Loucy (cell line): ENCODE results near the gene IGF1R.

Experiments
- H2AFZ ChIP-seq: fragments of 200-600 bp; sonication (generic); 2 replicates; pipeline ENCODE4 v1.6.0; 2016; ENCODE audit warnings: antibody characterized with exemption, mild to moderate bottlenecking, low read length, moderate library complexity
- H3F3A ChIP-seq: fragments of 200-600 bp; 2 replicates; pipeline ENCODE4 v1.6.0; 2016; ENCODE audit warnings: antibody characterized with exemption, low read depth, mild to moderate bottlenecking
- H3K27me3 ChIP-seq: fragments of 200-600 bp; sonication (generic); 2 replicates; pipeline ENCODE4 v1.6.1; 2014; ENCODE audit warnings: low read length, mild to moderate bottlenecking; ENCODE audit not compliant: insufficient read depth, poor library complexity, severe bottlenecking
- H3K36me3 ChIP-seq: fragments of 200-600 bp; sonication (generic); 2 replicates; pipeline ENCODE4 v1.6.1; 2016; ENCODE audit warnings: low read length; ENCODE audit not compliant: insufficient read depth
- H3K4me1 ChIP-seq: fragments of 200-600 bp; sonication (generic); 2 replicates; pipeline ENCODE4 v1.5.1; 2014; ENCODE audit warnings: low read length, mild to moderate bottlenecking; ENCODE audit not compliant: insufficient read depth, poor library complexity, severe bottlenecking
- H3K4me2 ChIP-seq: fragments of 200-600 bp; sonication (generic); 2 replicates; pipeline ENCODE4 v1.6.0; 2014; ENCODE audit warnings: antibody characterized with exemption, low read length, low read depth, mild to moderate bottlenecking; ENCODE audit not compliant: poor library complexity, severe bottlenecking
- H3K4me3 ChIP-seq: fragments of 200-600 bp; sonication (generic); 2 replicates; pipeline ENCODE4 v1.5.1; 2014; ENCODE audit warnings: low read length, mild to moderate bottlenecking, mixed read lengths; ENCODE audit not compliant: poor library complexity, severe bottlenecking
- H3K79me2 ChIP-seq: fragments of 200-600 bp; sonication (generic); 2 replicates; pipeline ENCODE4 v1.6.1; 2014; ENCODE audit warnings: low read length; ENCODE audit not compliant: insufficient read depth
- H3K9ac ChIP-seq: fragments of 200-600 bp; sonication (generic); 2 replicates; pipeline ENCODE4 v1.6.0; 2014; ENCODE audit warnings: mild to moderate bottlenecking, low read depth, low read length, moderate library complexity; ENCODE audit not compliant: poor library complexity, severe bottlenecking
- H3K9me2 ChIP-seq: fragments of 200-600 bp; sonication (generic); replicated peaks from 2 replicates; pipeline ENCODE4 v1.6.1; 2016; ENCODE audit warnings: low read depth, low read length, mixed read lengths
- H3K9me3 ChIP-seq: fragments of 200-600 bp; sonication (generic); 2 replicates; pipeline ENCODE4 v1.6.1; 2014; ENCODE audit warnings: mild to moderate bottlenecking, antibody characterized with exemption, low read length, low read depth; ENCODE audit not compliant: insufficient read depth
- H4K20me1 ChIP-seq: fragments of 200-600 bp; sonication (generic); 2 replicates; pipeline ENCODE4 v1.6.0; 2014; ENCODE audit warnings: antibody characterized with exemption, low read length, mild to moderate bottlenecking; ENCODE audit not compliant: insufficient read depth, poor library complexity, severe bottlenecking
- EZH2phosphoT487 ChIP-seq: fragments of 200-600 bp; IDR thresholded peaks from 2 replicates; pipeline ENCODE4 v1.6.1; 2018; ENCODE audit warnings: antibody characterized with exemption, mild to moderate bottlenecking, moderate library complexity, borderline replicate concordance
- TF ChIP-seq, protein P1 (sequence below): fragments of 200-600 bp; sonication (generic); conservative IDR thresholded peaks from 2 replicates; pipeline ENCODE4 v1.5.1; 2014; ENCODE audit warnings: mild to moderate bottlenecking, antibody characterized with exemption, low read length

IGF1R gene

DNA sequence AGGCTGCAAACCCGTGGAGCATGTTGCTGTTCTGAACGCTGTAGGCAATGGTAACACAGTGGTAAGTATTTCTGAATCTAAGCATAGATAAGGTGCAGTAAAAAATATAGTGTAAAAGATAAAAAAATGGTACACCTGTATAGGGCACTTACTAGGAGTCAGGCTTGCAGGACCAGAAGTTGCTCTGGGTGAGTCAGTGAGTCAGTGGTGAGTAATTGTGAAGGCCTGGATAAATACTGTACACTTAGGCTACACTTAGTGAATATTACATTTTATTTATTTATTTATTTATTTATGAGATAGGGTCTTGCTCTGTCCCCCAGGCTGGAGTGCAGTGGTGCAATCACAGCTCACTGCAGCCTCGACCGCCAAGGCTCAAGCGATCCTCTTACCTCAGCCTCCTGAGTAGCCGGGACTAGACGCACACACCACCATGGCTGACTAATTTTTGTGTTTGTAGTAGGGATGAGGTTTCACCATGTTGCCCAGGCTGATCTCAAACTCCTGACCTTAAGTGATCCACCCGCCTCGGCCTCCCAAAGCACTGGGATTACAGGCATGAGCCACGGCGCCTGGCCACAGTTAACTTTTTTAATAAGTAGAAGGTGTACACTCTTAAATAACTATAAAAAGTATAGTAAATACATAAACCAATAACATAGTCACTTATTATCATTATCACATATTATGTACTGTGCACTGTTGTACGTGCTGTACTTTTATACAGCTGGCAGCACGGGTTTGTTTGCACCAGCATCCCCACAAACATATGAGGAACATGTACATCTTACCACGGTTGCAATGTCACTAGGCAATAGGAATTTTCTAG, 155.1 kb downstream of the IGF1R start:
- Histone ChIP-seq H4K20me1 (no peaks in the 10 kb centered on the region), H3K79me2 (peaks cover 76% of the 10 kb centered on the region), H2AFZ (no peak overlapping the region), H3K4me3 (no peak overlapping the region), H3K9ac (no peak overlapping the region), H3F3A (peaks cover 2% of the 10 kb centered on the region; the same call in 1 of the 2 replicates), H3K36me3 (no peaks in the 10 kb centered on the region), H3K9me3 (no peaks in the 10 kb centered on the region), H3K4me2 (no peak overlapping the region), H3K9me2 (no peaks in the 10 kb centered on the region), H3K4me1 (peaks cover 18% of the 10 kb centered on the region), H3K27me3 (no peaks in the 10 kb centered on the region)
- TF ChIP-seq, protein P1, sequence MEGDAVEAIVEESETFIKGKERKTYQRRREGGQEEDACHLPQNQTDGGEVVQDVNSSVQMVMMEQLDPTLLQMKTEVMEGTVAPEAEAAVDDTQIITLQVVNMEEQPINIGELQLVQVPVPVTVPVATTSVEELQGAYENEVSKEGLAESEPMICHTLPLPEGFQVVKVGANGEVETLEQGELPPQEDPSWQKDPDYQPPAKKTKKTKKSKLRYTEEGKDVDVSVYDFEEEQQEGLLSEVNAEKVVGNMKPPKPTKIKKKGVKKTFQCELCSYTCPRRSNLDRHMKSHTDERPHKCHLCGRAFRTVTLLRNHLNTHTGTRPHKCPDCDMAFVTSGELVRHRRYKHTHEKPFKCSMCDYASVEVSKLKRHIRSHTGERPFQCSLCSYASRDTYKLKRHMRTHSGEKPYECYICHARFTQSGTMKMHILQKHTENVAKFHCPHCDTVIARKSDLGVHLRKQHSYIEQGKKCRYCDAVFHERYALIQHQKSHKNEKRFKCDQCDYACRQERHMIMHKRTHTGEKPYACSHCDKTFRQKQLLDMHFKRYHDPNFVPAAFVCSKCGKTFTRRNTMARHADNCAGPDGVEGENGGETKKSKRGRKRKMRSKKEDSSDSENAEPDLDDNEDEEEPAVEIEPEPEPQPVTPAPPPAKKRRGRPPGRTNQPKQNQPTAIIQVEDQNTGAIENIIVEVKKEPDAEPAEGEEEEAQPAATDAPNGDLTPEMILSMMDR = no peak
- no peak for TF ChIP-seq EZH2phosphoT487

DNA sequence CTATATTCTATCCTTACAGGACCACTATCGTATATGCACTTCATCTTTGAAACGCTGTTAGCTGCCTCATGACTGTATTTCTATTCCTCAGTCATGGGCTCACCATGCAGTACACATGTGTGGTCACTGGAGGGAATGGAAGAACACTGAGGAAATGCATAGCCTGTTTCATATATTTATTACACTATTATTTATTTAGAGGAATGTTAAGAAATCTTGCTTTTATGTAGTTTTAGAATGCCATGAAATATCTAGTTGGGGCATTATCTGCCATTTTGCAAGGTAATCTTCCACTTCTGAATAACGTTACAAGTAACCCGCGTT, 155.7 kb downstream of the IGF1R start:
- H3K9me2 ChIP-seq = no peaks in the 10 kb centered on the region
- no peaks in the 10 kb centered on the region for H3K9me3 ChIP-seq
- no peak overlapping the region for H3K9ac ChIP-seq
- peaks cover 74% of the 10 kb centered on the region for H3K79me2 ChIP-seq
- peaks cover 2% of the 10 kb centered on the region; the same call in 1 of the 2 replicates for H3F3A ChIP-seq
- H3K27me3 ChIP-seq = no peaks in the 10 kb centered on the region
- H2AFZ ChIP-seq = no peak overlapping the region
- TF ChIP-seq EZH2phosphoT487 = no peak
- TF ChIP-seq, protein P1 = 0 out of 2 replicates have a peak, but pooled peaks have one; percentile 27
- peaks cover 18% of the 10 kb centered on the region for H3K4me1 ChIP-seq
- H4K20me1 ChIP-seq = no peaks in the 10 kb centered on the region
- H3K36me3 ChIP-seq = no peaks in the 10 kb centered on the region
- H3K4me2 ChIP-seq = no peak overlapping the region
- no peak overlapping the region for H3K4me3 ChIP-seq

DNA sequence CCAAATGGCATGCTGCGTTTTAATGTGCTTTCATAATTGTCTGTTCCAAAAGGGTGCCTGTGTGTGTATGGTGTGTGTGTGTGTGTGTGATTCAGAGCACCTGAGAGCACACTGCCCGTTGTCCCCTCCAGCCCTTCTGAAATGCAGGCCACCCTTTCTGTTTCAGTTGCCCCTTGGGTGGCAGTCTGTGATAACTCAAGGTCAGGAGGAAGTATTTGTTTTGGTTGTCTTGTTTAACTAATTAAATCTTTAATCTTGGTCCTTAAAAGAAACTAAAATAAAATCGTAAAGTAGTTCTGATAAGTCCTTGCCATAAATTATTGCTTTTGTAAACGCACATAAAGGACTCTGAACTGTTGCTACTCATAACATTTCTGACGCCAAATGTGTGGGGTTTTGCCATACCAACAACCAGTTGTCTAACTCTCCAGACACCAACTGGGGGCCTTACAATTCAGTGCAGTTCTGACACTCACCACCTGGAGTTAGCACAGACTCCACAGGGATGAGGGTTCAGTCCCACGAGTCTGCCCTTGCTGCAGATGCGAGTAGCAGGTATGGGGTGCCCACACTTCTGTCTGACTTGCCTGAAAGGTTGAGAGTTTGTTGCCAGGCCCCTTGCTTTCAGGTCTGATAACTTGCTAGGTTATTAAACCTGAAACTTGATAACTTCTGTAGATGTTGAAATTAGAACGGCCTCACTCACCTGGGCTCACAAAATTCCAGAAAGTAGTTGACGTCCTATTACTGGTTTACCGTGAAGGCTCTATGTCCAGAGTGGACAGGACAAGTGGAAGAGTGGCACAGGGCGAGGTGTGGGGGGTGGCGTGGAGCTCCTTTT, 157.3 kb downstream of the IGF1R start:
- Histone ChIP-seq H3K4me1 (peaks cover 14% of the 10 kb centered on the region), H3K9me3 (no peaks in the 10 kb centered on the region), H3K4me2 (no peak overlapping the region), H3K36me3 (no peaks in the 10 kb centered on the region), H3K4me3 (no peak overlapping the region), H3K27me3 (no peaks in the 10 kb centered on the region), H2AFZ (no peak overlapping the region), H3K9me2 (no peaks in the 10 kb centered on the region), H3K79me2 (peaks cover 72% of the 10 kb centered on the region), H3K9ac (no peak overlapping the region), H3F3A (no peaks in the 10 kb centered on the region), H4K20me1 (no peaks in the 10 kb centered on the region)
- TF ChIP-seq EZH2phosphoT487 = no peak
- TF ChIP-seq, protein P1 = peak; percentile 35; the same call in 1 of the 2 replicates
